Type B pancreatic cell (in vitro differentiated cells): ENCODE results near the gene KIDINS220. TPM values are rescaled to one million over a fixed set of nuclear protein-coding genes. Genes with fewer than 3 reads are reported as not detected.

Source experiments
- DNase-seq: peaks from one replicate; pipeline ENCODE4 v3.0.0; 2021; ENCODE audit warnings: mixed read lengths; ENCODE audit not compliant: unreplicated experiment; ENCODE audit errors: extremely low spot score
- H3K27ac Mint-ChIP-seq: 2 replicates; pipeline ENCODE4 v1.8.0; 2021; ENCODE audit warnings: mild to moderate bottlenecking, mixed read lengths
- H3K27me3 Mint-ChIP-seq: 2 replicates; pipeline ENCODE4 v1.8.0; 2021; ENCODE audit warnings: mixed read lengths
- H3K36me3 Mint-ChIP-seq: 2 replicates; pipeline ENCODE4 v1.8.0; 2021; ENCODE audit warnings: mixed read lengths
- H3K4me1 Mint-ChIP-seq: one replicate; pipeline ENCODE4 v1.8.0; 2021; ENCODE audit warnings: mixed read lengths; ENCODE audit not compliant: unreplicated experiment
- H3K4me3 Mint-ChIP-seq: 2 replicates; pipeline ENCODE4 v1.8.0; 2021; ENCODE audit warnings: mild to moderate bottlenecking, mixed read lengths
- H3K9me3 Mint-ChIP-seq: 2 replicates; pipeline ENCODE4 v1.8.0; 2021; ENCODE audit warnings: mixed read lengths
- CTCF ChIP-seq: fragments of 200-600 bp; sonication (generic); conservative IDR thresholded peaks from 2 replicates; pipeline ENCODE4 v1.5.0; 2021; ENCODE audit warnings: antibody characterized with exemption, mild to moderate bottlenecking
- total RNA-seq: library from RNA; stranded (reverse); gene quantifications from 2 replicates; pipeline ENCODE4 v1.2.1, GENCODE V29; 2021; ENCODE audit warnings: low replicate concordance

The KIDINS220 gene
- total RNA-seq, 1 donor from 2014 or later = 73.1 TPM

- Mint-ChIP-seq H3K27ac (no peak overlapping the region), H3K27me3 (no peaks in the 10 kb centered on the region)
Observed at GRCh38 chr2:8819948-8820347, 17.5 kb downstream of the KIDINS220 start.

GRCh38 chr2:8819194-8819593 is 18.2 kb downstream of the KIDINS220 start:
- no peak for DNase-seq
- Mint-ChIP-seq H3K27ac (peak overlapping the region; percentile 37), H3K36me3 (peaks cover 19% of the 10 kb centered on the region), H3K4me1 (peaks cover 5% of the 10 kb centered on the region), H3K9me3 (no peaks in the 10 kb centered on the region), H3K4me3 (no peak overlapping the region), H3K27me3 (no peaks in the 10 kb centered on the region)
- no peak for TF ChIP-seq CTCF

More at GRCh38 chr2:8819948-8820347, 17.5 kb downstream of the KIDINS220 start:
- Mint-ChIP-seq H3K36me3 (peaks cover 23% of the 10 kb centered on the region), H3K4me1 (peaks cover 5% of the 10 kb centered on the region), H3K4me3 (no peak overlapping the region), H3K9me3 (no peaks in the 10 kb centered on the region)
- no peak for TF ChIP-seq CTCF
- no peak for DNase-seq

GRCh38 chr2:8817221-8817620 is 20.2 kb downstream of the KIDINS220 start:
- Mint-ChIP-seq H3K27me3 (no peaks in the 10 kb centered on the region), H3K9me3 (no peaks in the 10 kb centered on the region), H3K27ac (no peak overlapping the region), H3K4me3 (no peak overlapping the region), H3K36me3 (peaks cover 21% of the 10 kb centered on the region), H3K4me1 (peaks cover 5% of the 10 kb centered on the region)
- TF ChIP-seq CTCF = no peak
- DNase-seq = no peak

- H3K36me3 Mint-ChIP-seq = peaks cover 60% of the 10 kb centered on the region
- H3K27ac Mint-ChIP-seq = peak overlapping the region; percentile 86
- peaks cover 3% of the 10 kb centered on the region for H3K4me1 Mint-ChIP-seq
- no peak overlapping the region for H3K4me3 Mint-ChIP-seq
- TF ChIP-seq CTCF = no peak
- H3K27me3 Mint-ChIP-seq = no peaks in the 10 kb centered on the region
- DNase-seq = no peak
- no peaks in the 10 kb centered on the region for H3K9me3 Mint-ChIP-seq
Observed at GRCh38 chr2:8806885-8807704, 30.3 kb downstream of the KIDINS220 start.

- Mint-ChIP-seq H3K27ac (peak overlapping the region; percentile 62), H3K4me1 (peaks cover 3% of the 10 kb centered on the region), H3K36me3 (peaks cover 59% of the 10 kb centered on the region), H3K4me3 (no peak overlapping the region), H3K27me3 (no peaks in the 10 kb centered on the region), H3K9me3 (no peaks in the 10 kb centered on the region)
- TF ChIP-seq CTCF = no peak
- DNase-seq = no peak
Observed at GRCh38 chr2:8805278-8806210, 31.9 kb downstream of the KIDINS220 start.
